GM13976 (cell line): ENCODE results near the gene ARPP19.
A peak's percentile ranks its signal among the peaks of the same experiment; 100 is the strongest.
"Not testable (repeated sequence)": the region's sequence is repeated elsewhere in the genome, so short reads cannot be mapped to it uniquely, and the experiment has no call there.

Experiments
- DNase-seq: peaks from one replicate; pipeline ENCODE4 v3.0.0; 2012; ENCODE audit warnings: low spot score
- in situ Hi-C: fragments of 300-500 bp; cut with MboI; formaldehyde crosslinking; loops from one replicate; pipeline ENCODE4 v1.12.0; 2022; ENCODE audit warnings: low sequenced_read_pairs, mixed read lengths, inconsistent platforms; ENCODE audit not compliant: unreplicated experiment
- TF ChIP-seq, protein P1 (sequence below): IDR thresholded peaks from 2 replicates; pipeline ENCODE4 v1.5.1; 2012; ENCODE audit warnings: borderline replicate concordance, mild to moderate bottlenecking; ENCODE audit not compliant: insufficient read depth; ENCODE audit errors: extremely low read depth, missing control alignments, control extremely low read depth

Gene ARPP19

GRCh38 chr15:52576692-52577091 is 7.9 kb upstream of the ARPP19 start:
- DNase-seq: no peak
- in situ Hi-C loops: no loop called here
- TF ChIP-seq, protein P1, sequence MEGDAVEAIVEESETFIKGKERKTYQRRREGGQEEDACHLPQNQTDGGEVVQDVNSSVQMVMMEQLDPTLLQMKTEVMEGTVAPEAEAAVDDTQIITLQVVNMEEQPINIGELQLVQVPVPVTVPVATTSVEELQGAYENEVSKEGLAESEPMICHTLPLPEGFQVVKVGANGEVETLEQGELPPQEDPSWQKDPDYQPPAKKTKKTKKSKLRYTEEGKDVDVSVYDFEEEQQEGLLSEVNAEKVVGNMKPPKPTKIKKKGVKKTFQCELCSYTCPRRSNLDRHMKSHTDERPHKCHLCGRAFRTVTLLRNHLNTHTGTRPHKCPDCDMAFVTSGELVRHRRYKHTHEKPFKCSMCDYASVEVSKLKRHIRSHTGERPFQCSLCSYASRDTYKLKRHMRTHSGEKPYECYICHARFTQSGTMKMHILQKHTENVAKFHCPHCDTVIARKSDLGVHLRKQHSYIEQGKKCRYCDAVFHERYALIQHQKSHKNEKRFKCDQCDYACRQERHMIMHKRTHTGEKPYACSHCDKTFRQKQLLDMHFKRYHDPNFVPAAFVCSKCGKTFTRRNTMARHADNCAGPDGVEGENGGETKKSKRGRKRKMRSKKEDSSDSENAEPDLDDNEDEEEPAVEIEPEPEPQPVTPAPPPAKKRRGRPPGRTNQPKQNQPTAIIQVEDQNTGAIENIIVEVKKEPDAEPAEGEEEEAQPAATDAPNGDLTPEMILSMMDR: no peak

- DNase-seq, in situ Hi-C loops: not testable (repeated sequence)
Observed at GRCh38 chr15:52575573-52575972, 6.7 kb upstream of the ARPP19 start.

- TF ChIP-seq, protein P1: no peak
- in situ Hi-C loops: no loop called here
- no peak for DNase-seq
Observed at GRCh38 chr15:52575072-52575471, 6.2 kb upstream of the ARPP19 start.

- DNase-seq, in situ Hi-C loops: not testable (repeated sequence)
Observed at GRCh38 chr15:52574623-52575022, 5.8 kb upstream of the ARPP19 start.

- in situ Hi-C loops: no loop called here
- TF ChIP-seq, protein P1: no peak
- no peak for DNase-seq
Observed at GRCh38 chr15:52567871-52568600, 794 bp downstream of the ARPP19 start.

- TF ChIP-seq, protein P1: no peak
- DNase-seq: no peak
- in situ Hi-C loops: no loop called here
Observed at GRCh38 chr15:52566889-52567288, 1.9 kb downstream of the ARPP19 start.

GRCh38 chr15:52565417-52566358 is 3.1 kb downstream of the ARPP19 start:
- in situ Hi-C loops: not testable (repeated sequence)
- DNase-seq: peak; percentile 55

GRCh38 chr15:52563501-52564060 is 5.2 kb downstream of the ARPP19 start:
- TF ChIP-seq, protein P1: no peak
- in situ Hi-C loops: no loop called here
- DNase-seq: no peak
